ENCODE results near the gene FLNB. TPM values are rescaled to one million over a fixed set of nuclear protein-coding genes. Genes with fewer than 3 reads are reported as not detected.

FLNB gene
- total RNA-seq, 2 donors from 2014 or later, result 246 to 362 TPM

DNA sequence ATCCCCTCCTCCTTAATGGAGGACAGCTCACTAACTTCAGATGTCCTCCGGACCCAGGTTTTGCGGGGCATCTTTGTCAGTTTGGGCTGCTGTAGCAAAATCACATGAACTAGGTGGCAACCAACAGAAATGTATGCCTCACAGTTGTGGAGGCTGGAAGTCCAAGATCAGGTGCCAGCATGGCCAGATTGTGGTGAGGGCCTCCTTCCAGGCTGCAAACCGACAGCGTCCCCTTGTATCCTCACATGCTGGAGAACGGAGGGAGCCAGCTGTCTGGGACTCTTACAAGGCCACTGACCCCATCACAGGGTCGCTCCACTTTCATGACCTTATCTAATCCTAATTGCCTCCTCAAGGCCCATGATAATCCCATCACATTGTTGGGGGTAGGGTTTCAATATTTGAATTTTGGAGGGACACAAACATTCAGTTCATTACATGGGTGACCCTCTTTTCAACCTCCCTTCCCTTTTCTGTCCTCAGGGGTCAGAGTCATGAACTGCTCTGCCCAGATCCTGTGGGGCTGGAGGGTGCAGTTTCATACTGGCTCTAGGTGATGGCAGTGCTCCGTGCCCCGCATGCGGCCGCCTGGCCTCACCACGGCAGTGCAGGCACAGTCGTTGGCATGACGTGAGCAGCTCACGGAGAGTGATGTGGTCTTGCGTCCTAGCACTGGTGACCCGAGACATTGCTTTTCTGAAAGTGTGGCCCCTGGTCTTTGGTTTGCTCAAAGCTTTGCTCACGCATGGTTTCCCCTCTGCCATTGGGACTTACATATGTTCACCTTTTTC is 144.2 kb downstream of the FLNB start:
- TF ChIP-seq, protein P1, sequence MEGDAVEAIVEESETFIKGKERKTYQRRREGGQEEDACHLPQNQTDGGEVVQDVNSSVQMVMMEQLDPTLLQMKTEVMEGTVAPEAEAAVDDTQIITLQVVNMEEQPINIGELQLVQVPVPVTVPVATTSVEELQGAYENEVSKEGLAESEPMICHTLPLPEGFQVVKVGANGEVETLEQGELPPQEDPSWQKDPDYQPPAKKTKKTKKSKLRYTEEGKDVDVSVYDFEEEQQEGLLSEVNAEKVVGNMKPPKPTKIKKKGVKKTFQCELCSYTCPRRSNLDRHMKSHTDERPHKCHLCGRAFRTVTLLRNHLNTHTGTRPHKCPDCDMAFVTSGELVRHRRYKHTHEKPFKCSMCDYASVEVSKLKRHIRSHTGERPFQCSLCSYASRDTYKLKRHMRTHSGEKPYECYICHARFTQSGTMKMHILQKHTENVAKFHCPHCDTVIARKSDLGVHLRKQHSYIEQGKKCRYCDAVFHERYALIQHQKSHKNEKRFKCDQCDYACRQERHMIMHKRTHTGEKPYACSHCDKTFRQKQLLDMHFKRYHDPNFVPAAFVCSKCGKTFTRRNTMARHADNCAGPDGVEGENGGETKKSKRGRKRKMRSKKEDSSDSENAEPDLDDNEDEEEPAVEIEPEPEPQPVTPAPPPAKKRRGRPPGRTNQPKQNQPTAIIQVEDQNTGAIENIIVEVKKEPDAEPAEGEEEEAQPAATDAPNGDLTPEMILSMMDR (IDR thresholded peaks at IDR 0.05), result no peak
- no peaks in the 10 kb centered on the region for H3K4me1 ChIP-seq
- DNase-seq, result no peak
- H3K27ac ChIP-seq, result no peak overlapping the region
- no peaks in the 10 kb centered on the region for H3K27me3 ChIP-seq
- H3K36me3 ChIP-seq, result peaks cover 49% of the 10 kb centered on the region
- intact Hi-C loops (cut with DNase I), result no loop called here
- H3K4me3 ChIP-seq, result no peak overlapping the region
- H3K9me3 ChIP-seq, result no peaks in the 10 kb centered on the region
- no peak overlapping the region for H3K9ac ChIP-seq (ENCODE audit: low read depth in 2 of 2, low read length in 2 of 2)

- Histone ChIP-seq H3K9ac (ENCODE audit: low read depth in 2 of 2, low read length in 2 of 2) (no peak overlapping the region), H3K9me3 (no peaks in the 10 kb centered on the region), H3K27me3 (no peaks in the 10 kb centered on the region), H3K4me3 (no peak overlapping the region), H3K4me1 (no peaks in the 10 kb centered on the region), H3K27ac (no peak overlapping the region), H3K36me3 (peaks cover 40% of the 10 kb centered on the region)
- no peak for DNase-seq
- TF ChIP-seq, protein P1 (IDR thresholded peaks at IDR 0.05), result no peak
- intact Hi-C loops (cut with DNase I), result no loop called here
Observed at GRCh38 chr3:58153371-58153770, 145.1 kb downstream of the FLNB start.

GRCh38 chr3:58154626-58155449 is 146.6 kb downstream of the FLNB start:
- no peaks in the 10 kb centered on the region for H3K4me1 ChIP-seq
- H3K9me3 ChIP-seq, result no peaks in the 10 kb centered on the region
- H3K9ac ChIP-seq (ENCODE audit: low read depth in 2 of 2, low read length in 2 of 2), result no peak overlapping the region
- TF ChIP-seq, protein P1 (IDR thresholded peaks at IDR 0.05), result no peak
- intact Hi-C loops (cut with DNase I), result no loop called here
- DNase-seq, result no peak
- no peak overlapping the region for H3K27ac ChIP-seq
- H3K36me3 ChIP-seq, result peaks cover 27% of the 10 kb centered on the region
- no peaks in the 10 kb centered on the region for H3K27me3 ChIP-seq
- no peak overlapping the region for H3K4me3 ChIP-seq

GRCh38 chr3:58155838-58156237 is 147.6 kb downstream of the FLNB start:
- Histone ChIP-seq H3K36me3 (peaks cover 24% of the 10 kb centered on the region), H3K27me3 (no peaks in the 10 kb centered on the region), H3K27ac (no peak overlapping the region), H3K9me3 (no peaks in the 10 kb centered on the region), H3K9ac (ENCODE audit: low read depth in 2 of 2, low read length in 2 of 2) (no peak overlapping the region), H3K4me1 (no peaks in the 10 kb centered on the region), H3K4me3 (no peak overlapping the region)
- intact Hi-C loops (cut with DNase I), result no loop called here
- TF ChIP-seq, protein P1 (IDR thresholded peaks at IDR 0.05), result no peak
- DNase-seq, result no peak

- Histone ChIP-seq H3K4me3 (no peak overlapping the region), H3K4me1 (peaks cover 3% of the 10 kb centered on the region), H3K9ac (ENCODE audit: low read depth in 2 of 2, low read length in 2 of 2) (no peak overlapping the region), H3K36me3 (peaks cover 17% of the 10 kb centered on the region), H3K27ac (no peak overlapping the region), H3K27me3 (no peaks in the 10 kb centered on the region), H3K9me3 (no peaks in the 10 kb centered on the region)
- no peak for DNase-seq
- intact Hi-C loops (cut with DNase I), result no loop called here
- TF ChIP-seq, protein P1 (IDR thresholded peaks at IDR 0.05), result no peak
Observed at GRCh38 chr3:58157700-58158099, 149.5 kb downstream of the FLNB start.
